Epithelial cell of esophagus (primary cell): Measurements from ENCODE around the gene CCDC39.

Experiments used
- DNase-seq: peaks from one replicate; pipeline ENCODE4 v3.0.0; 2010; ENCODE audit warnings: low read depth
- H3K4me3 ChIP-seq: 2 replicates; pipeline ENCODE4 v1.5.1; 2011; ENCODE audit warnings: mild to moderate bottlenecking, low read length, control low read depth
- TF ChIP-seq, protein P1 (sequence below): IDR thresholded peaks from 2 replicates; pipeline ENCODE4 v1.5.1; 2011; ENCODE audit warnings: low read depth, mild to moderate bottlenecking, low read length, control low read depth, inconsistent platforms; ENCODE audit not compliant: insufficient read depth; ENCODE audit errors: missing control alignments

The CCDC39 gene

GRCh38 chr3:180698760-180699270, 19.5 kb upstream of the CCDC39 start:
- H3K4me3 ChIP-seq: no peak overlapping the region
- TF ChIP-seq, protein P1, sequence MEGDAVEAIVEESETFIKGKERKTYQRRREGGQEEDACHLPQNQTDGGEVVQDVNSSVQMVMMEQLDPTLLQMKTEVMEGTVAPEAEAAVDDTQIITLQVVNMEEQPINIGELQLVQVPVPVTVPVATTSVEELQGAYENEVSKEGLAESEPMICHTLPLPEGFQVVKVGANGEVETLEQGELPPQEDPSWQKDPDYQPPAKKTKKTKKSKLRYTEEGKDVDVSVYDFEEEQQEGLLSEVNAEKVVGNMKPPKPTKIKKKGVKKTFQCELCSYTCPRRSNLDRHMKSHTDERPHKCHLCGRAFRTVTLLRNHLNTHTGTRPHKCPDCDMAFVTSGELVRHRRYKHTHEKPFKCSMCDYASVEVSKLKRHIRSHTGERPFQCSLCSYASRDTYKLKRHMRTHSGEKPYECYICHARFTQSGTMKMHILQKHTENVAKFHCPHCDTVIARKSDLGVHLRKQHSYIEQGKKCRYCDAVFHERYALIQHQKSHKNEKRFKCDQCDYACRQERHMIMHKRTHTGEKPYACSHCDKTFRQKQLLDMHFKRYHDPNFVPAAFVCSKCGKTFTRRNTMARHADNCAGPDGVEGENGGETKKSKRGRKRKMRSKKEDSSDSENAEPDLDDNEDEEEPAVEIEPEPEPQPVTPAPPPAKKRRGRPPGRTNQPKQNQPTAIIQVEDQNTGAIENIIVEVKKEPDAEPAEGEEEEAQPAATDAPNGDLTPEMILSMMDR: no peak
- peak; percentile 65 for DNase-seq

DNA sequence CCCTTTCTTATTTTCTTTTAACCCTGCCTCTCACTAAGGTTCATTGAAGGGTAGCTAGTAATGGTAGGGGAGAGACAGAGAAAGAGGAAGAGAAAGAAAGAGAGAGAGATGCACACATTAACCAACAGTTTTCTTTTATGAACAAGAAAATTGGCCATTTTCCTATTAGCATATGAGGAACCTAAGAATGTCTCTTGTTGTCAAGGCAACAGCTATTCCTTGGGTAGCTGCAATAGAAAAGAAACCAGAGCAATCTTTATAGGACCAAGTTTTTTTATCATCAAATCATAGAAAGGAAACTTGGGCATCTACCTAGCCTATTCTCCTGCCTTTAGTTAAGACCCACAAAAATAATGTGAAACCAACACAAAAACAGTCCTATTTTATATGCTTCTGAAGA, 15.0 kb upstream of the CCDC39 start:
- DNase-seq: no peak
- TF ChIP-seq, protein P1: no peak
- H3K4me3 ChIP-seq: no peak overlapping the region

GRCh38 chr3:180693656-180694055, 14.4 kb upstream of the CCDC39 start:
- TF ChIP-seq, protein P1: no peak
- no peak overlapping the region for H3K4me3 ChIP-seq
- DNase-seq: no peak

GRCh38 chr3:180690061-180690460, 10.8 kb upstream of the CCDC39 start:
- DNase-seq: no peak
- TF ChIP-seq, protein P1: no peak
- no peak overlapping the region for H3K4me3 ChIP-seq

DNA sequence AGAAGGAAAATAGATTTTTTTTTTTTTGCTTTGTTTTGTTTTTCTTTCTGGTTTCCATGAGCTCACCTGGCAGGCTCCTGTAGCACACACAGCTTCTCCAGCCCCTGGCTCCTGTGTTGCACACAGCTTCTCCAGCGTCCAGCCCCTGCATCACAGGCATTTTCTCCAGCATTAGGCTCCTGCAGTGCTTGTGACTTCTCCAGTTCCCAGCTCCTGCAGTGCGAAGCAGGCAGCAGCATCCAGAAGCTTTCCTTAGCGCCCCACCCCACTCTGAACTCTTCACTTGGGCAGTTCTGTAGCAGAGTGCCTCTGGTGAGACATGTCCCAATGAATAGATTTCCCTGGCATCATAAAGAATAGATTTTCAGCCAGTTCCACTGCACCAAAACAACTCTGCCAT, 5.5 kb upstream of the CCDC39 start:
- TF ChIP-seq, protein P1: no peak
- DNase-seq: no peak
- no peak overlapping the region for H3K4me3 ChIP-seq

GRCh38 chr3:180683816-180684215, 4.5 kb upstream of the CCDC39 start:
- no peak overlapping the region for H3K4me3 ChIP-seq
- no peak for DNase-seq
- TF ChIP-seq, protein P1: no peak

DNA sequence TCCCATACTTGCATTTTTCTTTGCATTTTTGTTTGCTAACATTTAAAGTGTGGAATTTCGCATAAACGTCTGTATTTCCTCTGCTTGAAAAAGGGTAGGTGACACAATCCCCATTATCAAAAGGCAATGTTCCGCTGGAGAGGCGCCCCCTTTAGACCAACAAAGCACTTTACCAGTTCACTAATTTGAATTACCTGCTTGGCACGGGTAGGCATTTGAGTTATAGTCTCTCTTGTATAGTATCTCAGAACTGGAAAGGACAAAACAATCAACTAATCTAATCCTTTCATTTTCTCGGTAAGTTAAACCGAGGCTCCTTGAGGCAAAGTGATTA, 775 bp upstream of the CCDC39 start:
- peak; percentile 66 for DNase-seq
- peak overlapping the region; percentile 66 for H3K4me3 ChIP-seq
- TF ChIP-seq, protein P1: peak; percentile 59
